ENCODE results near the gene MAPKAP1. TPM values are rescaled to one million over a fixed set of nuclear protein-coding genes. Genes with fewer than 3 reads are reported as not detected.
A peak's percentile ranks its signal among the peaks of the same experiment; 100 is the strongest.

The MAPKAP1 gene
- total and polyA plus RNA-seq, 2 of the 13 experiments (the other 11 are each of a cell fraction or from before 2014, with no cell fraction given) = 45.0 to 64.3 TPM

DNA sequence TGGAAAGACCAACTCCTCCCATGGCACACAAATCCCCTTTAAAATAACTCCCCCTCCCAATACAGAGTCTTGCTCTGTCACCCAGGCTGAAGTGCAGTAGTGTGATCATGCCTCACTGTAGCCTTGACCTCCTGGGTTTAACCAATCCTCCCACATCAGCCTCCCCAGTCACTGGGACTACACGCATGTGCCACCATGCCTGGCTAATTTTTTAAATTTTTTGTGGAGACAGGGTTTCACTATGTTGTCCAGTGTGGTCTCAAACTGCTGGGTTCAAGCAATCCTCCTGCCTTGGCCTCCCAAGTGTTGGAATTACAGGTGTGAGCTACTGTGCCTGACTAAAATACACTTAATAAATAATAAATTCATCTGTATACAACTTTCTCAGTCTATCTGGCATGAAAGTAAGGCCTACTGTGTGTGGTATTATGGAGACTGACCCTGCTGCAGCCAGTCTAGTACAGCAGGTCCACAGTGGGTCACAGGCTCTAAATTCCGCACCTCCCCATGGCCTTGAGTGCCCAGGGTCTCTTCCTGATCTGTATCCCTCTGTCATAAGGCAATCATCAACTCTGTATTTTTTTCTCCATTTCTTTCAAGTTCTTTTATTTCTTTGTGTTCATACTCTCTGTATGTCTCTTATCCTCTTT is 169.4 kb downstream of the MAPKAP1 start (continued):
- TF ChIP-seq, protein P1, sequence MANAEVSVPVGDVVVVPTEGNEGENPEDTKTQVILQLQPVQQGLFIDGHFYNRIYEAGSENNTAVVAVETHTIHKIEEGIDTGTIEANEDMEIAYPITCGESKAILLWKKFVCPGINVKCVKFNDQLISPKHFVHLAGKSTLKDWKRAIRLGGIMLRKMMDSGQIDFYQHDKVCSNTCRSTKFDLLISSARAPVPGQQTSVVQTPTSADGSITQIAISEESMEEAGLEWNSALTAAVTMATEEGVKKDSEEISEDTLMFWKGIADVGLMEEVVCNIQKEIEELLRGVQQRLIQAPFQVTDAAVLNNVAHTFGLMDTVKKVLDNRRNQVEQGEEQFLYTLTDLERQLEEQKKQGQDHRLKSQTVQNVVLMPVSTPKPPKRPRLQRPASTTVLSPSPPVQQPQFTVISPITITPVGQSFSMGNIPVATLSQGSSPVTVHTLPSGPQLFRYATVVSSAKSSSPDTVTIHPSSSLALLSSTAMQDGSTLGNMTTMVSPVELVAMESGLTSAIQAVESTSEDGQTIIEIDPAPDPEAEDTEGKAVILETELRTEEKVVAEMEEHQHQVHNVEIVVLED (CRISPR knock-in tag; IDR thresholded peaks at IDR 0.05; ENCODE audit: borderline replicate concordance) = no peak
- TF ChIP-seq, protein P2, sequence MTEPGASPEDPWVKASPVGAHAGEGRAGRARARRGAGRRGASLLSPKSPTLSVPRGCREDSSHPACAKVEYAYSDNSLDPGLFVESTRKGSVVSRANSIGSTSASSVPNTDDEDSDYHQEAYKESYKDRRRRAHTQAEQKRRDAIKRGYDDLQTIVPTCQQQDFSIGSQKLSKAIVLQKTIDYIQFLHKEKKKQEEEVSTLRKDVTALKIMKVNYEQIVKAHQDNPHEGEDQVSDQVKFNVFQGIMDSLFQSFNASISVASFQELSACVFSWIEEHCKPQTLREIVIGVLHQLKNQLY (CRISPR knock-in tag; IDR thresholded peaks at IDR 0.05) = 0 out of 2 replicates have a peak, but pooled peaks have one; percentile 22
- TF ChIP-seq, protein P3, sequence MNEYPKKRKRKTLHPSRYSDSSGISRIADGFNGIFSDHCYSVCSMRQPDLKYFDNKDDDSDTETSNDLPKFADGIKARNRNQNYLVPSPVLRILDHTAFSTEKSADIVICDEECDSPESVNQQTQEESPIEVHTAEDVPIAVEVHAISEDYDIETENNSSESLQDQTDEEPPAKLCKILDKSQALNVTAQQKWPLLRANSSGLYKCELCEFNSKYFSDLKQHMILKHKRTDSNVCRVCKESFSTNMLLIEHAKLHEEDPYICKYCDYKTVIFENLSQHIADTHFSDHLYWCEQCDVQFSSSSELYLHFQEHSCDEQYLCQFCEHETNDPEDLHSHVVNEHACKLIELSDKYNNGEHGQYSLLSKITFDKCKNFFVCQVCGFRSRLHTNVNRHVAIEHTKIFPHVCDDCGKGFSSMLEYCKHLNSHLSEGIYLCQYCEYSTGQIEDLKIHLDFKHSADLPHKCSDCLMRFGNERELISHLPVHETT (CRISPR knock-in tag; conservative IDR thresholded peaks at IDR 0.05) = no peak
- TF ChIP-seq XBP1 (CRISPR knock-in tag; IDR thresholded peaks at IDR 0.05) (no peak), GTF2F1 (IDR thresholded peaks at IDR 0.05; ENCODE audit: low read length) (no peak), ZFY (CRISPR knock-in tag; IDR thresholded peaks at IDR 0.05) (peak; percentile 25; the same call in 1 of the 2 replicates), SRSF9 (IDR thresholded peaks at IDR 0.05; ENCODE audit: borderline replicate concordance, insufficient read depth, low read depth, low read length, poor library complexity, severe bottlenecking) (no peak), NKX3-1 (CRISPR knock-in tag; IDR thresholded peaks at IDR 0.05) (peak; percentile 48; the same call in 1 of the 2 replicates), SAP130 (CRISPR knock-in tag; IDR thresholded peaks at IDR 0.05; ENCODE audit: low read depth) (no peak), ZNF547 (CRISPR knock-in tag; IDR thresholded peaks at IDR 0.05) (no peak), MAFF (IDR thresholded peaks at IDR 0.05; ENCODE audit: low read depth, low read length) (no peak), ZNF780A (CRISPR knock-in tag; IDR thresholded peaks at IDR 0.05) (no peak), ZNF430 (CRISPR knock-in tag; IDR thresholded peaks at IDR 0.05) (no peak), ZNF484 (CRISPR knock-in tag; IDR thresholded peaks at IDR 0.05; ENCODE audit: borderline replicate concordance, low read depth) (no peak), ADNP (CRISPR knock-in tag; IDR thresholded peaks at IDR 0.05) (no peak), GATAD1 (CRISPR knock-in tag; IDR thresholded peaks at IDR 0.05) (0 out of 2 replicates have a peak, but pooled peaks have one; percentile 11), ZNF614 (CRISPR knock-in tag; IDR thresholded peaks at IDR 0.05; ENCODE audit: borderline replicate concordance) (0 out of 2 replicates have a peak, but pooled peaks have one; percentile 10), CHD4 (IDR thresholded peaks at IDR 0.05; ENCODE audit: borderline replicate concordance, low read length) (0 out of 2 replicates have a peak, but pooled peaks have one; percentile 55), ZFP36L2 (CRISPR knock-in tag; IDR thresholded peaks at IDR 0.05) (no peak), PLRG1 (conservative IDR thresholded peaks at IDR 0.05) (no peak), ZNF567 (CRISPR knock-in tag; IDR thresholded peaks at IDR 0.05; ENCODE audit: borderline replicate concordance) (peak; percentile 38; the same call in 1 of the 2 replicates)
- TF ChIP-seq, protein P4, sequence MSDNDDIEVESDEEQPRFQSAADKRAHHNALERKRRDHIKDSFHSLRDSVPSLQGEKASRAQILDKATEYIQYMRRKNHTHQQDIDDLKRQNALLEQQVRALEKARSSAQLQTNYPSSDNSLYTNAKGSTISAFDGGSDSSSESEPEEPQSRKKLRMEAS (IDR thresholded peaks at IDR 0.05) = no peak
- TF ChIP-seq, protein P5, sequence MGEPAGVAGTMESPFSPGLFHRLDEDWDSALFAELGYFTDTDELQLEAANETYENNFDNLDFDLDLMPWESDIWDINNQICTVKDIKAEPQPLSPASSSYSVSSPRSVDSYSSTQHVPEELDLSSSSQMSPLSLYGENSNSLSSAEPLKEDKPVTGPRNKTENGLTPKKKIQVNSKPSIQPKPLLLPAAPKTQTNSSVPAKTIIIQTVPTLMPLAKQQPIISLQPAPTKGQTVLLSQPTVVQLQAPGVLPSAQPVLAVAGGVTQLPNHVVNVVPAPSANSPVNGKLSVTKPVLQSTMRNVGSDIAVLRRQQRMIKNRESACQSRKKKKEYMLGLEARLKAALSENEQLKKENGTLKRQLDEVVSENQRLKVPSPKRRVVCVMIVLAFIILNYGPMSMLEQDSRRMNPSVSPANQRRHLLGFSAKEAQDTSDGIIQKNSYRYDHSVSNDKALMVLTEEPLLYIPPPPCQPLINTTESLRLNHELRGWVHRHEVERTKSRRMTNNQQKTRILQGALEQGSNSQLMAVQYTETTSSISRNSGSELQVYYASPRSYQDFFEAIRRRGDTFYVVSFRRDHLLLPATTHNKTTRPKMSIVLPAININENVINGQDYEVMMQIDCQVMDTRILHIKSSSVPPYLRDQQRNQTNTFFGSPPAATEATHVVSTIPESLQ (CRISPR knock-in tag; conservative IDR thresholded peaks at IDR 0.05) = no peak
- TF ChIP-seq, protein P6, sequence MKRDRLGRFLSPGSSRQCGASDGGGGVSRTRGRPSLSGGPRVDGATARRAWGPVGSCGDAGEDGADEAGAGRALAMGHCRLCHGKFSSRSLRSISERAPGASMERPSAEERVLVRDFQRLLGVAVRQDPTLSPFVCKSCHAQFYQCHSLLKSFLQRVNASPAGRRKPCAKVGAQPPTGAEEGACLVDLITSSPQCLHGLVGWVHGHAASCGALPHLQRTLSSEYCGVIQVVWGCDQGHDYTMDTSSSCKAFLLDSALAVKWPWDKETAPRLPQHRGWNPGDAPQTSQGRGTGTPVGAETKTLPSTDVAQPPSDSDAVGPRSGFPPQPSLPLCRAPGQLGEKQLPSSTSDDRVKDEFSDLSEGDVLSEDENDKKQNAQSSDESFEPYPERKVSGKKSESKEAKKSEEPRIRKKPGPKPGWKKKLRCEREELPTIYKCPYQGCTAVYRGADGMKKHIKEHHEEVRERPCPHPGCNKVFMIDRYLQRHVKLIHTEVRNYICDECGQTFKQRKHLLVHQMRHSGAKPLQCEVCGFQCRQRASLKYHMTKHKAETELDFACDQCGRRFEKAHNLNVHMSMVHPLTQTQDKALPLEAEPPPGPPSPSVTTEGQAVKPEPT (CRISPR knock-in tag; IDR thresholded peaks at IDR 0.05; ENCODE audit: low read depth) = no peak

All from HepG2 (cell line).